Erythroblast (primary cell): ENCODE data around the gene RIOK1.

Experiments used
- GATA1 ChIP-seq: IDR thresholded peaks from 2 replicates; pipeline ENCODE4 v1.6.1; 2011; ENCODE audit warnings: low read depth, mild to moderate bottlenecking, control low read depth, low read length, moderate library complexity
- POLR2A ChIP-seq: IDR thresholded peaks from 2 replicates; pipeline ENCODE4 v1.6.1; 2011; ENCODE audit warnings: mild to moderate bottlenecking, low read length

DNA sequence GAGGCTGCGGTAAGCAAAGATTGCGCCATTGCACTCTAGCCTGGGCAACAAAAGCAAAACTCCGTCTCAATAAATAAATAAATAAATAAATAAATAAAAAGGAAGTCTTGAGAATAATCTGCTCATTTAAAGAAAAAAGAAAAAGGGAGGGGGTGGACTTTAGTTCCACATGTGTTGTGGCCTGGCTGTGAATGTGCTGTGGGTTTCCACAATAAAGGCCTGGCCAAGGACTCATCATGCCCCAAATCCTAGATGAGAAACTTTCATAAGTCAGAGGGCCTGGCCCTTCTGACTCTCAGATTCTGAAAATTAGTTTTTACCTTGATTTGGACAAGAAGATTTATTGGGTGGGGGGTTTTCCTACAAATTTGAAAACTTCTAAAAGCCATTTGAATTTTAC lies 48.4 kb downstream of the RIOK1 start:
- TF ChIP-seq POLR2A (no peak), GATA1 (no peak)
